ENCODE measurements around the gene RGS7.

DNA sequence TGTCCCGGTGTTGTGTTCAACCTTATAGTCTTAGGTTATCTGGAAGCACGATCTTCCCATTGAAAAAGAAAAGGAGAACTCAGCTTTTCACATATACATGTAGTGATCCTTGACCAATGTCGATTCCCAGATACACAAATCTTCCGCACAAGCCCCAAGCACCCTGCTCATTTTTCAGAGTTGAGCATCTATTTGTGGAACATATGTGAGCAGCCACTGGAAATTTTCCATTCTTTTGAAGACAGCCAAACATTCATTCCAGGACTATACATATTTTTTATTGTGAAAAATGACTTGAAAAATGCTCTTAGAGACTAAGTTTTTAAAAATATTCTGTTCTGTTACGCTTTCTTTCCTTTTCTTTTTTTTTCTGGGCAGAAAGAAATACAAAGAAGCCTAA, 371.9 kb downstream of the RGS7 start:
- TF ChIP-seq, protein P1, sequence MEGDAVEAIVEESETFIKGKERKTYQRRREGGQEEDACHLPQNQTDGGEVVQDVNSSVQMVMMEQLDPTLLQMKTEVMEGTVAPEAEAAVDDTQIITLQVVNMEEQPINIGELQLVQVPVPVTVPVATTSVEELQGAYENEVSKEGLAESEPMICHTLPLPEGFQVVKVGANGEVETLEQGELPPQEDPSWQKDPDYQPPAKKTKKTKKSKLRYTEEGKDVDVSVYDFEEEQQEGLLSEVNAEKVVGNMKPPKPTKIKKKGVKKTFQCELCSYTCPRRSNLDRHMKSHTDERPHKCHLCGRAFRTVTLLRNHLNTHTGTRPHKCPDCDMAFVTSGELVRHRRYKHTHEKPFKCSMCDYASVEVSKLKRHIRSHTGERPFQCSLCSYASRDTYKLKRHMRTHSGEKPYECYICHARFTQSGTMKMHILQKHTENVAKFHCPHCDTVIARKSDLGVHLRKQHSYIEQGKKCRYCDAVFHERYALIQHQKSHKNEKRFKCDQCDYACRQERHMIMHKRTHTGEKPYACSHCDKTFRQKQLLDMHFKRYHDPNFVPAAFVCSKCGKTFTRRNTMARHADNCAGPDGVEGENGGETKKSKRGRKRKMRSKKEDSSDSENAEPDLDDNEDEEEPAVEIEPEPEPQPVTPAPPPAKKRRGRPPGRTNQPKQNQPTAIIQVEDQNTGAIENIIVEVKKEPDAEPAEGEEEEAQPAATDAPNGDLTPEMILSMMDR (IDR thresholded peaks at IDR 0.05), result no peak
- no peak for TF ChIP-seq POLR2A (IDR thresholded peaks at IDR 0.05; ENCODE audit: low read depth)

Measured in esophagus muscularis mucosa (tissue), 3 donors.